ENCODE results near the gene DDR2. TPM values are rescaled to one million over a fixed set of nuclear protein-coding genes. Genes with fewer than 3 reads are reported as not detected.

DDR2 gene
- total RNA-seq, 1 experiment from 2014 or later, result 1.9 TPM

DNA sequence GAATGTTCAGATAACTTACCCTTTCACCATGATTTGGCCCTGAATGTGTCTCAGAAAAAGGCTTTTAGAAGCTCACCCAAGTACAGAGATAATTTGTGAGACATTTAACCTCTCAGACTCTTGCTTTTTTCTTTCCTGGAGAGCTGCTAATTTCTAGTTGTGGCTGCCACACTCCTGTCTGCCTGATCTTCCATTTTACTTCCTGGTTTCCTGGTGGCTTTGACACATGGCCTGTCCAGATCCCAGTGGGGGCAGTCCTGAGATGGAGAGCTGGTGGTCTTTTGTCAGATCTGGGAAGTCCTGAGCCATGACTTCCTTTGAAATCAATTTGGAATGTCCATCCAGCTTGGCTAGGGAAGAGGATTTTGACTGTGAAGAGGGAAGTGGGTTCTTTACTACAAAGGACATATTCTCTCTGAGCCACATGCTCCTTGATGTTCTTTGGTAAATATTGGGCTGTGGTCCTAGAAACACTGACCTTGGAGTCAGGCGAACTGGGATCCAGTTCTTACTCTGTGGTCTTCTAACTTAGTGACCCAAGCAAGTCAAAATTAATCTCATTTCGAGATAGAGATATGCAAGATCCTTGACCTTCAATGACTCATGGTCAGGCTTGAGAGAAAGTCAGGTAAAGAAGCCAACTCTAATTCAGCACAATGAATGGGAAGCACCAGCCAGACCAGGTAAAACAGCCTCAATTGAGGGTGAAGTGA, 80.2 kb downstream of the DDR2 start:
- in situ Hi-C loops (cut with HindIII; ENCODE audit: low pct_unique_long_range_greater_than_20kb, low sequenced_read_pairs), result no loop called here
- CTCF ChIA-PET, result no interaction called here

GRCh38 chr1:162716123-162716522, 83.9 kb downstream of the DDR2 start:
- ChIA-PET POLR2A (interaction anchor here (0.7 kb wide), 1 partner anchor 16 kb away, joined by 3 read pairs; no protein-coding TSS in a partner anchor), CTCF (no interaction called here)
- BruUV-seq (replicated peaks), result no TSS peak
- intact Hi-C loops (cut with micrococcal nuclease; ENCODE audit: unreplicated experiment) (no loop called here), in situ Hi-C loops (cut with HindIII; ENCODE audit: low pct_unique_long_range_greater_than_20kb, low sequenced_read_pairs) (no loop called here)
- H3K27ac ChIP-seq (ENCODE audit: low read length), result no peak overlapping the region
- no peaks in the 10 kb centered on the region for H3K27me3 ChIP-seq (ENCODE audit: control insufficient read depth, insufficient read depth, low read length)
- H3K9me3 ChIP-seq (ENCODE audit: control insufficient read depth, insufficient read depth, low read depth, low read length), result no peaks in the 10 kb centered on the region
- H3K4me1 ChIP-seq (ENCODE audit: control insufficient read depth, insufficient read depth, low read length), result no peaks in the 10 kb centered on the region
- ATAC-seq, result no peak
- DNase-seq (ENCODE audit: low read depth, low spot score), result no peak
- TF ChIP-seq CTCF (IDR thresholded peaks at IDR 0.05) (no peak), SIN3A (IDR thresholded peaks at IDR 0.05; ENCODE audit: borderline replicate concordance, insufficient read depth, low read depth, low read length) (no peak), POLR2AphosphoS5 (IDR thresholded peaks at IDR 0.05; ENCODE audit: low read depth, low read length) (no peak), TCF7L2 (IDR thresholded peaks at IDR 0.05; ENCODE audit: low read depth, low read length) (no peak)
- TF ChIP-seq, protein P1, sequence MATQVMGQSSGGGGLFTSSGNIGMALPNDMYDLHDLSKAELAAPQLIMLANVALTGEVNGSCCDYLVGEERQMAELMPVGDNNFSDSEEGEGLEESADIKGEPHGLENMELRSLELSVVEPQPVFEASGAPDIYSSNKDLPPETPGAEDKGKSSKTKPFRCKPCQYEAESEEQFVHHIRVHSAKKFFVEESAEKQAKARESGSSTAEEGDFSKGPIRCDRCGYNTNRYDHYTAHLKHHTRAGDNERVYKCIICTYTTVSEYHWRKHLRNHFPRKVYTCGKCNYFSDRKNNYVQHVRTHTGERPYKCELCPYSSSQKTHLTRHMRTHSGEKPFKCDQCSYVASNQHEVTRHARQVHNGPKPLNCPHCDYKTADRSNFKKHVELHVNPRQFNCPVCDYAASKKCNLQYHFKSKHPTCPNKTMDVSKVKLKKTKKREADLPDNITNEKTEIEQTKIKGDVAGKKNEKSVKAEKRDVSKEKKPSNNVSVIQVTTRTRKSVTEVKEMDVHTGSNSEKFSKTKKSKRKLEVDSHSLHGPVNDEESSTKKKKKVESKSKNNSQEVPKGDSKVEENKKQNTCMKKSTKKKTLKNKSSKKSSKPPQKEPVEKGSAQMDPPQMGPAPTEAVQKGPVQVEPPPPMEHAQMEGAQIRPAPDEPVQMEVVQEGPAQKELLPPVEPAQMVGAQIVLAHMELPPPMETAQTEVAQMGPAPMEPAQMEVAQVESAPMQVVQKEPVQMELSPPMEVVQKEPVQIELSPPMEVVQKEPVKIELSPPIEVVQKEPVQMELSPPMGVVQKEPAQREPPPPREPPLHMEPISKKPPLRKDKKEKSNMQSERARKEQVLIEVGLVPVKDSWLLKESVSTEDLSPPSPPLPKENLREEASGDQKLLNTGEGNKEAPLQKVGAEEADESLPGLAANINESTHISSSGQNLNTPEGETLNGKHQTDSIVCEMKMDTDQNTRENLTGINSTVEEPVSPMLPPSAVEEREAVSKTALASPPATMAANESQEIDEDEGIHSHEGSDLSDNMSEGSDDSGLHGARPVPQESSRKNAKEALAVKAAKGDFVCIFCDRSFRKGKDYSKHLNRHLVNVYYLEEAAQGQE (IDR thresholded peaks at IDR 0.05; ENCODE audit: insufficient read depth in 1 of 2, low read depth in 2 of 2, low read length in 1 of 2), result no peak
- no peak overlapping the region for H3K4me3 ChIP-seq (ENCODE audit: low read depth in 2 of 2, low read length in 2 of 2)
- H3K36me3 ChIP-seq (ENCODE audit: control insufficient read depth, insufficient read depth, low read length), result no peaks in the 10 kb centered on the region

More for the DNA sequence above, 80.2 kb downstream of the DDR2 start:
- no peaks in the 10 kb centered on the region for H3K27me3 ChIP-seq (ENCODE audit: control insufficient read depth, insufficient read depth, low read length)
- ATAC-seq (no peak), DNase-seq (ENCODE audit: low read depth, low spot score) (no peak)
- no peak overlapping the region for H3K27ac ChIP-seq (ENCODE audit: low read length)
- BruUV-seq (replicated peaks), result no TSS peak
- H3K4me3 ChIP-seq (ENCODE audit: low read depth in 2 of 2, low read length in 2 of 2), result no peak overlapping the region
- no peak for TF ChIP-seq CTCF (IDR thresholded peaks at IDR 0.05)
- TF ChIP-seq TCF7L2 (IDR thresholded peaks at IDR 0.05; ENCODE audit: low read depth, low read length), result no peak
- no peak for TF ChIP-seq POLR2AphosphoS5 (IDR thresholded peaks at IDR 0.05; ENCODE audit: low read depth, low read length)
- TF ChIP-seq SIN3A (IDR thresholded peaks at IDR 0.05; ENCODE audit: borderline replicate concordance, insufficient read depth, low read depth, low read length), result no peak
- TF ChIP-seq, protein P1 (IDR thresholded peaks at IDR 0.05; ENCODE audit: insufficient read depth in 1 of 2, low read depth in 2 of 2, low read length in 1 of 2), result no peak
- POLR2A ChIA-PET, result no interaction called here
- no peaks in the 10 kb centered on the region for H3K36me3 ChIP-seq (ENCODE audit: control insufficient read depth, insufficient read depth, low read length)
- no peaks in the 10 kb centered on the region for H3K9me3 ChIP-seq (ENCODE audit: control insufficient read depth, insufficient read depth, low read depth, low read length)
- intact Hi-C loops (cut with micrococcal nuclease; ENCODE audit: unreplicated experiment), result no loop called here
- no peaks in the 10 kb centered on the region for H3K4me1 ChIP-seq (ENCODE audit: control insufficient read depth, insufficient read depth, low read length)
